Raji (cell line): ENCODE measurements around the gene RGS3.

Experiments
- POLR2A ChIP-seq: IDR thresholded peaks from 2 replicates; pipeline ENCODE4 v1.6.1; 2011; ENCODE audit warnings: low read depth, low read length, control low read depth; ENCODE audit not compliant: insufficient read depth

Gene RGS3

GRCh38 chr9:113569472-113570060, 106.0 kb downstream of the RGS3 start:
- no peak for TF ChIP-seq POLR2A

- no peak for TF ChIP-seq POLR2A
These were observed 106.6 kb downstream of the RGS3 start for GRCh38 chr9:113570106-113570505.

DNA sequence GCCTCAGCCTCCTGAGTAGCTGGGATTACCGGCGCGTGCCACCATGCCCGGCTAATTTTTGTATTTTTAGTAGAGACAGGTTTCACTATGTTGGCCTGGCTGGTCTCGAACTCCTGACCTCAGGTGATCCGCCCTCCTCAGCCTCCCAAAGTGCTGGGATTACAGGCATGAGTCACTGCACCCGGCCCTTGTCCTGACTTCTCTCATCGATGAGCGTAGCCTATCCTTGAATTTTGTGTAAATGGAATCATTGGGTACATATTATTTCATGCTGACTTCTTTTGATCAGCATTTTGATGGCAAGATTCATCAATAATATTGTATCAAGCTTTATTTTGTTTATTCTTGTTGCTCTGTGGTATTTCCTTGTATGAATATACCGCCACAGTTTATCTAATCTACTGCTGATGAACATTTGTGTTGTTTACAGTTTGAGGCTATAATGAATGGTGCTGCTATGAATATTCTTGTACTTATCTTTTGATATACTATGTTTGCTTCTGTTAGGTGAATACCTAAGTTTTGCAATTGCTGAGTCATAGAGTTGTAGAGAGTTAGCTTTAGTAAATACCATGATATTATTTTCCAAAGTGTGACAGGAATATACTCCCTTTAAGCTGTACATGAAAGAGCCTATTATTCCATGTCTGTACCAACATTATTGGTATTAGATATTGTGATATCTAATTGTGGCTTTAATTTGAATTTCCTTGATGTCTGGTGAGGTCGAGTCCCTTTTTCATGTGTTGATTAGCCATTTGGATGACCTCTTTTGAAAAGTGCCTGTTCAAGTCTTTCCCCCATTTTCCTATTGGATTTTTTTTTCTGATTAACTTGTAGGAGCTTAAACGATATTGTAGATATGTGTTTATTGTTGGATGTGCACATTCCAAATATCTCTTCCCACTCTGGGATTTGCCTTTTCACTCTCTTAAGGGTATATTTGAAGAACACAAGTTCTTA, 107.5 kb downstream of the RGS3 start:
- TF ChIP-seq POLR2A = no peak

DNA sequence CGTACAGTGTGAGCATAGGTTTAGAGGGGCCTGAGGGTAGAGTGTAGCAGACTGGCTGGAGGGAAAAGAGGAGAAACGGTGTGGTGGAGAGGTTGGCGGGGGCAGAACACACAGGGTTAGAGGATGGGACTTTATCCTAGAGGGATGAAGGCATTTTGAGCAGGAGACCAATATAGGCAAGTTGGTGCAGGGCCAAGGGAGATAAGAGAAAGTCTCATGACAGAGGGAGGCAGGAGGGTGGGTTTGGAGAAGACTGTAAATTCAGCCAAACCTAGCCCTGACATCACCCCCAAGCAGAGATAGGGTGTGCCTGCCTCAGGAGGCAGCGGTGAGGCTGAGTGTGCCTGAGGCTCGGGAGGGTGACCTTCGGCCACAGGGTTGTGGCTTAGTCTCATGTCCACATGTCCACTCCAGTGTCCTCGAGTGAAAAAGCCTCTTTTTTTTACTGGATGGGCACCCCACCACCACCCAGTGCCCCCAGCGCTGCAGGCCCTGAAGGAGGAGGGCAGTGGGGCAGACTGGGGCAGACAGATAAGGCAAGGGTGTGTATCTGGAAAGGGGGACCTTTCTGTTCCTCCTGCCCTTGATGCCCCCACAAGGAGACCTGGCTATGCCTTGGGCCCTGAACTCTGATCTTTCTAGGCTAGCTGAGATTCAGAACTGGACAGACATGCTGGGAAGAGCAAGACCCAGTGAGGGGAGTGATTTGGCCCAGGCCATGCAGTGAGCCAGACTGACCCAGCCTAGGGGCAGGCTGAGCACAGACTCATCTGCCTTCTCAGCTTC, 108.7 kb downstream of the RGS3 start:
- TF ChIP-seq POLR2A = no peak

DNA sequence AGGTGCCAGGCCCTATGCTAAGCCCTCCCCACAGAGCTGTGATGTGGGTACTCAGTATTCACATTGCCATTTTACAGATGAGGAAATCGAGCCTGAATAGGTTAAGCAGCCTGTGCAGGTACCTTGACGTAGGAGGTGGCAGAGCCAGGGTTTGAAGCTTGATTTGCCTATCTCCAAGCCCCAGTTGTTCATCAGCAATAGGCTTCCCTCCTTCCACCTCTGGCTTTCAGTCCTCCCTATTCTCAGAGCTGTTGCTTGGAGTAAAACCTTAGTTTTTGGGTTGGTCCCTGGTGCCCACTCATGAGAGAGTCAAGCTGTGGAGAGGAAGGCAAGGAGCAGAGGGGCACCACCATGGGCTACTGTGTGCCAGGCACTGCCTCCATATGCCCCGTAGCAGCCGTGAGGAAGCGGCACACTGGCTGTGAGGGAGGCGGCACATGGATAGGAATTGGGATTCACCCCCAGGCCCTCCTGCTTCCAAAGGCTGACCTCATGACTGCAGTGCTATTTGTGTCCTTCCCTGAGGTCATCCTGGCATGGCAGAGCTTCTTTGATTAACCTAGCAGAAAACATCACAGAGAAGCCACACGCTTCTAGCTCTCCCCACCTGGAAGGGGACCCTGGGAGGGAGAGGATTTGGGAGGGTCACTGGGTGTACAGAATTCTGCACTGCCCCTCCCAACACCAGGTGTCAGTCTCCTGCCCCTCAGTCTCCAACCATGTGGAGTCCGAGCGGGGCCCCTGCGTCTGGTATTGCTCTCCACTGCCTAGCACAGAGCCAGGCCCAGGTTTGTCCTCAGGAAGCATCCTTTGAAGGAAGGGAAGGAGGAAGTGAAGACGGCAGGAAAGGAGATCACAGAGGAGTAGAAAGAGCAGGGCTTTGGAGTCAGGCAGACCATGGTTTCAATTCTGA, 109.8 kb downstream of the RGS3 start:
- TF ChIP-seq POLR2A = 0 out of 2 replicates have a peak, but pooled peaks have one; percentile 6

- TF ChIP-seq POLR2A = no peak
These were observed 110.4 kb downstream of the RGS3 start for GRCh38 chr9:113573959-113574352.

DNA sequence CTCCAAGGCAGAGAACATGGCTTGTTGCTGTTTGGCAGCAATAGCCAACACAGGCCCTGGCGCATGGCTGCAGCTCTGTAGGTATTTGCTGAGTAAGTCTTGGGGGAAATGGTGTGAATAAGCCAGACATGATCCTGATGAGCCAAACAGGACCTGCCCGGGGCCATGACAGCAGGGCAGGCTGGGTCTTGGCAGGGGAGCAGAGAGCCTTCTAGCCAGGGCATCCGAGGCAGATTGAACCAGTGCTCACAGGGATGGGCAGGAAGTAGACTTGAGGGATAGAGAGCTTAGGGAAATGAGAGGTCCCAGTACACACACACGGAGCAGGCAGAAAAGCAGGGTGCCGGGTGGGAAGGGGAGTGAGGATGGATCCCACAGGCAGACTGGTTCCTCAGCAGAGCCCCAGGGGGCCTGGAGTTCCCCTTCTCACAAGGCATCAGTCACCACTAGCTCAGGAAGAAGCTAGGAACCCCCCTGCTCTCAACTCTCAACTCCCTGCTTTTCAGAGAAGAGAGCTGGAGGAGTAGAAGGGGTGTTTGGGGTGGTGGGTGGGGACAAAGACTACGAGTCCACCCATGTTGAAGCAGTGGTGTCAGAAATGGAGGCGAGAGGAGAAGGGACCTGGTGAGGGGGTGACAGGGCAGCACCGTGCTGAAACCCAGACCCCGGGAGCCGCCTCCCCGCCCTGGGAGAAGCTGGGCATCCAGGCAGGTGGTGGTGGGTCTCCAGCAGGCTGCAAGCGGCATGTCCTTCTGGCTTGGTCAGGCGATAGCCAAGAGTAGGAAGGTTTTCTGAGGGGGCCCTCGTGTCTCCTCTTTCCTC, 111.1 kb downstream of the RGS3 start:
- no peak for TF ChIP-seq POLR2A

DNA sequence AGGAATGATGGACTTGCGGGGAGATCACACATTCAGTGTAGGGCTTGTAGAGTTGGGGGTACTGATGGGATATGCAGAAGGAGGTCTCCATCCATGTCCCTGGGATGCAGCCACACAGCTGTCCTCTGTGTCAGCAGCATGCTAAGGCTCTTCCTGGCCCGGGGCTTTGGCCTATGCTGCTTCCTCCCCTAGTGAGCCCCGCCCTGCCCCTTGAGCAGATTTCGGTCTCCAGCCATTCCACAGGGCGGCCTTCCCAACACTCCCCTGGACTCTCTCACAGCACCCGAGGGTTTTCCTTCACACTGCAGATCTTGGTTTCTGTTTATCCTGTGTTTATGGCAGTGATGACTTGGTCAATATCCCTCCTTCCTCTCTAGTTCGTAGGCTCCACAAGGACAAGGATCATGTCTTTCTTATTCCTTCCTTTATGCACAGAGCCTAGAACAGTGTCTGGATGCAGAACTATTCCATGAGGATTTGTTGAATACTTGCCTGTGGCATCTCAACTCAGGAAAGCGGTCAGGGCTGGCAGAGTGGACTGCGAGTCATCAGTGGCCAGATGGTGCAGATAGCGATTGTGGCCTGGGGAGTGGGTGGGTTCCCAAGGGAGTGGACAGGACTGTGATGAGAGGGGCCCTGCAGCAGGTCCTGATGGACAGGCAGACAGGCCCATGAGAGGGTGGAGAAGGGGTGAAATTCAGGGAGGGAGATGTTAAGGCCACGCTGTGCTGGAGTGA, 114.2 kb downstream of the RGS3 start:
- no peak for TF ChIP-seq POLR2A

- TF ChIP-seq POLR2A = no peak
These were observed 114.8 kb downstream of the RGS3 start for GRCh38 chr9:113578279-113578865.

DNA sequence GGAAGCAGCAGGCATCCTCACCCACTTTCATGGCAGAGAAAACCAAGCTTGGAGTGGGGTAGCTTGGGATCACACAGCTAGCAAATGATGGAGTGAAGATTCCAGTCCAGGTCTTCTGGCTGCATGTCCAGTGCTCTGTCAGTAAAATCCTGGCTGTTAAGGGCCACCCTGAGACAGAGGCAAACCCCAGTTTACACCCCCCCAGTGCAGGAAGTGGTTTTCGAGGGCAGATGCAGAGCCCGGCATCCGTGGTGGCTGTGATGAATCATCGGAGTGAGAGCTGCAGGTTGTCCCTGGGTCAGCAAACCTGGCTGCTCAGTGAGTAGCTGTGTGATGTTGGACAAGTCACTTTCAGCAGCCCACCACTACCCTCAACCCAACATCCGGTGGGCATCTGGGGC, 115.4 kb downstream of the RGS3 start:
- peak; percentile 61 for TF ChIP-seq POLR2A

DNA sequence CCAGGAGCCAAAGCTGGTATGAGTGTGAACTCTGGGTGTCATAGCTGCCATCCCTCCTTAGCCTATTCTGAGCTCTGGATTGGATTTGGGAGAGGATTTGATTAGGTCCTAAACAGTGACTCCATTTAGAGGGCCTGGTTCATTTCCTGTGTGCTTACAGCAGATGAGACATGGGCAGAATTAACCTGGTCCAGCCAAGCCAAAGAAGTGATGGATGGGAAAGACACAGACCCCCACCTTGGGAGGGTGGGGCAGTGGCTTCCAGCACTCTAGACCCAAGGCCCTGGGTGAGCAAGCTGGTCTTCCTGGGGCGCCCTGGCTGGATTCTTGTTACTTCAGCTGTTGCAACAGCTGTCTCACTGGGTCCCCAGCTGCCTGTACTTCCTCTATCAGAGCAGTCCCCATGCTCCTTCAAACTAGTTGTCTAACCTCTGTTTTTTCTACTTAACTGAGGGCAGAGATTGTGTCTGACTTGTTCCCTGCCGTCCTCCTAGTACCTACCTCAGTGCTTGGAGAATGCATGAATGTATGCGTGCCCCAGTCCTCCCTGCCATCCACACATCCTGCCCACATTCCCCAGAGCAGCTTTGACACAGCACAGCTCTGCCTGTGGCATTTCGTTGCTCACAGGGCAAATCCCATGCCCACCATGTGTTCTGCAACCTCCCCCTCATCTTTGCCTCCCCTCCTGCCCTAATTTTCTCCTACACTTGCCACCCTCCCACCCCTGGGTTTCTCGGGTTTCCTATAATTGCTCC, 115.9 kb downstream of the RGS3 start:
- TF ChIP-seq POLR2A = peak; percentile 50
